WTC11 (cell line): ENCODE results near the gene GABBR2.

Source experiments
- CREB1 ChIP-seq: sonication (generic); formaldehyde crosslinking; IDR thresholded peaks from 2 replicates; pipeline ENCODE4 v1.8.0; 2023; ENCODE audit warnings: mild to moderate bottlenecking, missing genetic modification reagents
- ELF4 ChIP-seq: sonication (generic); formaldehyde crosslinking; IDR thresholded peaks from 2 replicates; pipeline ENCODE4 v1.8.1; 2022; ENCODE audit warnings: low read depth, mild to moderate bottlenecking, moderate library complexity, missing genetic modification reagents
- ESRRA ChIP-seq: sonication (generic); formaldehyde crosslinking; IDR thresholded peaks from 2 replicates; pipeline ENCODE4 v1.8.1; 2022; ENCODE audit warnings: mild to moderate bottlenecking, missing genetic modification reagents, borderline replicate concordance
- JUN ChIP-seq: sonication (generic); formaldehyde crosslinking; IDR thresholded peaks from 2 replicates; pipeline ENCODE4 v1.8.0; 2023; ENCODE audit warnings: mild to moderate bottlenecking, missing genetic modification reagents
- NFATC4 ChIP-seq: fragments of 250-450 bp; sonication (Bioruptor Pico); IDR thresholded peaks from 2 replicates; pipeline ENCODE4 v1.9.0; 2021; ENCODE audit warnings: mild to moderate bottlenecking
- NFE2L1 ChIP-seq: sonication (generic); formaldehyde crosslinking; IDR thresholded peaks from 2 replicates; pipeline ENCODE4 v1.8.1; 2023; ENCODE audit warnings: missing genetic modification reagents
- NFYB ChIP-seq: sonication (generic); formaldehyde crosslinking; conservative IDR thresholded peaks from 2 replicates; pipeline ENCODE4 v1.8.0; 2022; ENCODE audit warnings: low read depth, missing genetic modification reagents
- NR2C2 ChIP-seq: sonication (generic); formaldehyde crosslinking; IDR thresholded peaks from 2 replicates; pipeline ENCODE4 v1.8.0; 2022; ENCODE audit warnings: mild to moderate bottlenecking, missing genetic modification reagents
- SMAD4 ChIP-seq: sonication (generic); formaldehyde crosslinking; IDR thresholded peaks from 2 replicates; pipeline ENCODE4 v1.8.0; 2022; ENCODE audit warnings: mild to moderate bottlenecking, missing genetic modification reagents
- ZNF317 ChIP-seq: sonication (generic); formaldehyde crosslinking; IDR thresholded peaks from 2 replicates; pipeline ENCODE4 v1.8.1; 2023; ENCODE audit warnings: low read depth, mild to moderate bottlenecking, moderate library complexity, missing genetic modification reagents, borderline replicate concordance
- TF ChIP-seq, protein P1 (sequence below): fragments of 200-600 bp; IDR thresholded peaks from 2 replicates; pipeline ENCODE4 v1.8.0; 2022; ENCODE audit warnings: antibody characterized with exemption
- TF ChIP-seq, protein P2 (sequence below): sonication (generic); formaldehyde crosslinking; IDR thresholded peaks from 2 replicates; pipeline ENCODE4 v1.8.1; 2022; ENCODE audit warnings: low read depth, mild to moderate bottlenecking, moderate library complexity, missing genetic modification reagents, borderline replicate concordance
- TF ChIP-seq, protein P3 (sequence below): sonication (generic); formaldehyde crosslinking; conservative IDR thresholded peaks from 2 replicates; pipeline ENCODE4 v1.8.1; 2022; ENCODE audit warnings: mild to moderate bottlenecking, missing genetic modification reagents
- TF ChIP-seq, protein P4 (sequence below): sonication (generic); formaldehyde crosslinking; IDR thresholded peaks from 2 replicates; pipeline ENCODE4 v1.8.0; 2022; ENCODE audit warnings: missing genetic modification reagents

DNA sequence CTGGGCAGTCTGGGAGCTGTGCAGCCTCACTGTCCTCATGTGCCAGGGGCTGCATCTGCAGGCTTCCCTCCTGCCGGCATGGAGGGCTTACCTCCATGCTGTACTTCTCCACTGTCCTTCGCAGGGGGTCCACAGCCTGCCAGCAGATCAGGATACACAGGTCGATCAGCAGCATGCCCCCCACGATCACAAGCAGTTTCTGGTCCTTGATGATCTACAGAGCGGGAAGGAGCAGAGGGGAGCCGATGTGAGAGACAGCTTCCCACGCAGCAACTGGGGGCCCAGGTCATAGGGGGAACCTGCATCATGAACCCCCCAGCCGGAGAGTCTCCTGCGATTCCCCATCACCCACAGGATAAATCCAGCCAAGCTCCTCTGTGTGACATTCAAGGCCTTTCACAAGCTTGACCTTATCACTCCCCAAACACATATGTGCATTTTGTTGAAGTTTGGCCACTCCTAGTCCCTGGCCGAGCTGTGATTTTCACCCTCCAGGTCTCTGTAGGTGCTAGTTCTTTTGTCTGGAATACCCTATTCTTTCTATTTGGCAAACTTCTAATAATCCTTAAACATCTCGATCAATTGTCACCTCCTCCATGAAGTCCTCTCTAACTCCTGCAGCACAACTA lies 346.0 kb downstream of the GABBR2 start:
- TF ChIP-seq, protein P1, sequence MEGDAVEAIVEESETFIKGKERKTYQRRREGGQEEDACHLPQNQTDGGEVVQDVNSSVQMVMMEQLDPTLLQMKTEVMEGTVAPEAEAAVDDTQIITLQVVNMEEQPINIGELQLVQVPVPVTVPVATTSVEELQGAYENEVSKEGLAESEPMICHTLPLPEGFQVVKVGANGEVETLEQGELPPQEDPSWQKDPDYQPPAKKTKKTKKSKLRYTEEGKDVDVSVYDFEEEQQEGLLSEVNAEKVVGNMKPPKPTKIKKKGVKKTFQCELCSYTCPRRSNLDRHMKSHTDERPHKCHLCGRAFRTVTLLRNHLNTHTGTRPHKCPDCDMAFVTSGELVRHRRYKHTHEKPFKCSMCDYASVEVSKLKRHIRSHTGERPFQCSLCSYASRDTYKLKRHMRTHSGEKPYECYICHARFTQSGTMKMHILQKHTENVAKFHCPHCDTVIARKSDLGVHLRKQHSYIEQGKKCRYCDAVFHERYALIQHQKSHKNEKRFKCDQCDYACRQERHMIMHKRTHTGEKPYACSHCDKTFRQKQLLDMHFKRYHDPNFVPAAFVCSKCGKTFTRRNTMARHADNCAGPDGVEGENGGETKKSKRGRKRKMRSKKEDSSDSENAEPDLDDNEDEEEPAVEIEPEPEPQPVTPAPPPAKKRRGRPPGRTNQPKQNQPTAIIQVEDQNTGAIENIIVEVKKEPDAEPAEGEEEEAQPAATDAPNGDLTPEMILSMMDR = no peak
- TF ChIP-seq ELF4 (CRISPR knock-in tag) (no peak), NR2C2 (CRISPR knock-in tag) (no peak), NFATC4 (CRISPR knock-in tag) (no peak), ZNF317 (CRISPR knock-in tag) (no peak), NFYB (no peak), SMAD4 (CRISPR knock-in tag) (no peak), CREB1 (CRISPR knock-in tag) (no peak), NFE2L1 (CRISPR knock-in tag) (no peak), ESRRA (CRISPR knock-in tag) (no peak), JUN (CRISPR knock-in tag) (no peak)
- TF ChIP-seq, protein P2, sequence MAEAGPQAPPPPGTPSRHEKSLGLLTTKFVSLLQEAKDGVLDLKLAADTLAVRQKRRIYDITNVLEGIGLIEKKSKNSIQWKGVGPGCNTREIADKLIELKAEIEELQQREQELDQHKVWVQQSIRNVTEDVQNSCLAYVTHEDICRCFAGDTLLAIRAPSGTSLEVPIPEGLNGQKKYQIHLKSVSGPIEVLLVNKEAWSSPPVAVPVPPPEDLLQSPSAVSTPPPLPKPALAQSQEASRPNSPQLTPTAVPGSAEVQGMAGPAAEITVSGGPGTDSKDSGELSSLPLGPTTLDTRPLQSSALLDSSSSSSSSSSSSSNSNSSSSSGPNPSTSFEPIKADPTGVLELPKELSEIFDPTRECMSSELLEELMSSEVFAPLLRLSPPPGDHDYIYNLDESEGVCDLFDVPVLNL (CRISPR knock-in tag) = no peak
- TF ChIP-seq, protein P3, sequence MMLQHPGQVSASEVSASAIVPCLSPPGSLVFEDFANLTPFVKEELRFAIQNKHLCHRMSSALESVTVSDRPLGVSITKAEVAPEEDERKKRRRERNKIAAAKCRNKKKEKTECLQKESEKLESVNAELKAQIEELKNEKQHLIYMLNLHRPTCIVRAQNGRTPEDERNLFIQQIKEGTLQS (CRISPR knock-in tag) = no peak
- TF ChIP-seq, protein P4, sequence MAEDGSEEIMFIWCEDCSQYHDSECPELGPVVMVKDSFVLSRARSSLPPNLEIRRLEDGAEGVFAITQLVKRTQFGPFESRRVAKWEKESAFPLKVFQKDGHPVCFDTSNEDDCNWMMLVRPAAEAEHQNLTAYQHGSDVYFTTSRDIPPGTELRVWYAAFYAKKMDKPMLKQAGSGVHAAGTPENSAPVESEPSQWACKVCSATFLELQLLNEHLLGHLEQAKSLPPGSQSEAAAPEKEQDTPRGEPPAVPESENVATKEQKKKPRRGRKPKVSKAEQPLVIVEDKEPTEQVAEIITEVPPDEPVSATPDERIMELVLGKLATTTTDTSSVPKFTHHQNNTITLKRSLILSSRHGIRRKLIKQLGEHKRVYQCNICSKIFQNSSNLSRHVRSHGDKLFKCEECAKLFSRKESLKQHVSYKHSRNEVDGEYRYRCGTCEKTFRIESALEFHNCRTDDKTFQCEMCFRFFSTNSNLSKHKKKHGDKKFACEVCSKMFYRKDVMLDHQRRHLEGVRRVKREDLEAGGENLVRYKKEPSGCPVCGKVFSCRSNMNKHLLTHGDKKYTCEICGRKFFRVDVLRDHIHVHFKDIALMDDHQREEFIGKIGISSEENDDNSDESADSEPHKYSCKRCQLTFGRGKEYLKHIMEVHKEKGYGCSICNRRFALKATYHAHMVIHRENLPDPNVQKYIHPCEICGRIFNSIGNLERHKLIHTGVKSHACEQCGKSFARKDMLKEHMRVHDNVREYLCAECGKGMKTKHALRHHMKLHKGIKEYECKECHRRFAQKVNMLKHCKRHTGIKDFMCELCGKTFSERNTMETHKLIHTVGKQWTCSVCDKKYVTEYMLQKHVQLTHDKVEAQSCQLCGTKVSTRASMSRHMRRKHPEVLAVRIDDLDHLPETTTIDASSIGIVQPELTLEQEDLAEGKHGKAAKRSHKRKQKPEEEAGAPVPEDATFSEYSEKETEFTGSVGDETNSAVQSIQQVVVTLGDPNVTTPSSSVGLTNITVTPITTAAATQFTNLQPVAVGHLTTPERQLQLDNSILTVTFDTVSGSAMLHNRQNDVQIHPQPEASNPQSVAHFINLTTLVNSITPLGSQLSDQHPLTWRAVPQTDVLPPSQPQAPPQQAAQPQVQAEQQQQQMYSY (CRISPR knock-in tag) = no peak
